A549 (cell line): ENCODE results near the gene RBP3. TPM values are rescaled to one million over a fixed set of nuclear protein-coding genes. Genes with fewer than 3 reads are reported as not detected.
A peak's percentile ranks its signal among the peaks of the same experiment; 100 is the strongest.

Source experiments
- ATAC-seq, 2 experiments: fragments of 200-7000 bp in 1 of 2; fragments of >200 bp in 1 of 2; cut with Nextera tagmentation in 1 of 2; cut with Tn5 transposase in 1 of 2; 3 replicates each; pipeline versions ENCODE4 v1.8.0 to v1.9.1; 2018 to 2020; ENCODE audit warnings: mild to moderate bottlenecking in 1 of 2, moderate library complexity in 1 of 2
- CTCF ChIA-PET: fragments of 300-600 bp; sonication (Branson Sonifier 250); formaldehyde crosslinking; extraction: SDS; loops from one replicate; lab custom pipeline; 2021; ENCODE audit warnings: antibody characterized with exemption, inconsistent platforms; lab: Yijun Ruan, JAX
- POLR2A ChIA-PET: fragments of 350-600 bp; formaldehyde crosslinking; extraction: SDS; loops from one replicate; lab custom pipeline; 2021; ENCODE audit warnings: antibody characterized with exemption, inconsistent platforms; lab: Yijun Ruan, JAX
- DNase-seq, 2 experiments: peaks; one replicate each; pipeline versions ENCODE4 v3.0.0 to v3.0.0-alpha.2; 2011 to 2016; ENCODE audit warnings: low read depth in 1 of 2, low spot score in 1 of 2
- FAIRE-seq: peaks from 2 replicates; lab custom pipeline; 2011; peaks lifted over from hg19 to GRCh38; lab: Jason Lieb, UNC
- H3K27ac ChIP-seq, 2 experiments: fragments of >200 bp; sonication (Bioruptor Twin); formaldehyde crosslinking; 3 replicates each; pipeline ENCODE4 v1.5.1; 2016 to 2017
- H3K4me1 ChIP-seq: fragments of >200 bp; sonication (Bioruptor Twin); formaldehyde crosslinking; 3 replicates; pipeline ENCODE4 v1.6.1; 2016
- H3K4me2 ChIP-seq: fragments of >200 bp; sonication (Bioruptor Twin); formaldehyde crosslinking; 3 replicates; pipeline ENCODE4 v1.6.1; 2016
- H3K4me3 ChIP-seq: fragments of >200 bp; sonication (Bioruptor Twin); formaldehyde crosslinking; 3 replicates; pipeline ENCODE4 v1.5.1; 2016
- H3K9me3 ChIP-seq: fragments of >200 bp; sonication (Bioruptor Twin); formaldehyde crosslinking; 3 replicates; pipeline ENCODE4 v1.6.1; 2016
- BHLHE40 ChIP-seq: IDR thresholded peaks from 2 replicates; pipeline ENCODE4 v1.6.1; 2012; ENCODE audit warnings: low read depth, low read length, inconsistent platforms
- CHD2 ChIP-seq: fragments of 150-350 bp; IDR thresholded peaks from 2 replicates; pipeline ENCODE4 v1.6.1; 2014; ENCODE audit warnings: low read length; ENCODE audit not compliant: partially characterized antibody
- EHF ChIP-seq: fragments of 250-450 bp; sonication (Bioruptor Pico); IDR thresholded peaks from 2 replicates; pipeline ENCODE4 v1.5.0; 2020; ENCODE audit warnings: mild to moderate bottlenecking
- EP300 ChIP-seq, 2 experiments: fragments of >200 bp; sonication (Bioruptor Twin); formaldehyde crosslinking; IDR thresholded peaks; 2 replicates in 1 of 2; 3 replicates in 1 of 2; pipeline ENCODE4 v1.6.1; 2016 to 2017
- FOSB ChIP-seq: fragments of 250-450 bp; sonication (Bioruptor Pico); IDR thresholded peaks from 2 replicates; pipeline ENCODE4 v1.5.0; 2020; ENCODE audit warnings: mild to moderate bottlenecking, moderate library complexity
- FOSL2 ChIP-seq, 2 experiments: fragments of 450-650 bp in 1 of 2; fragments of >200 bp in 1 of 2; sonication (Bioruptor Twin) in 1 of 2; formaldehyde crosslinking; IDR thresholded peaks; 2 replicates each; pipeline versions ENCODE4 v1.5.0 to v1.6.1; 2016 to 2020; ENCODE audit warnings: mild to moderate bottlenecking in 1 of 2, moderate library complexity in 1 of 2
- FOXS1 ChIP-seq: fragments of 250-450 bp; sonication (Bioruptor Pico); IDR thresholded peaks from 2 replicates; pipeline ENCODE4 v1.5.0; 2020; ENCODE audit warnings: mild to moderate bottlenecking, moderate library complexity
- GATA3 ChIP-seq: IDR thresholded peaks from 2 replicates; pipeline ENCODE4 v1.6.1; 2012; ENCODE audit warnings: borderline replicate concordance
- HDAC2 ChIP-seq: fragments of 200-600 bp; sonication (generic); IDR thresholded peaks from 2 replicates; pipeline ENCODE4 v1.6.1; 2016
- HEYL ChIP-seq: fragments of 250-450 bp; sonication (Bioruptor Pico); IDR thresholded peaks from 2 replicates; pipeline ENCODE4 v1.8.0; 2021; ENCODE audit warnings: mild to moderate bottlenecking, moderate library complexity
- HOXB13 ChIP-seq: fragments of 250-450 bp; sonication (Bioruptor Pico); IDR thresholded peaks from 2 replicates; pipeline ENCODE4 v1.5.0; 2020; ENCODE audit warnings: low read depth, mild to moderate bottlenecking, moderate library complexity
- MAFK ChIP-seq: fragments of 450-650 bp; IDR thresholded peaks from 2 replicates; pipeline ENCODE4 v1.6.1; 2014; ENCODE audit not compliant: partially characterized antibody
- MAZ ChIP-seq: fragments of 150-350 bp; IDR thresholded peaks from 2 replicates; pipeline ENCODE4 v1.6.1; 2014; ENCODE audit warnings: antibody characterized with exemption, low read depth, low read length, borderline replicate concordance
- MYC ChIP-seq: IDR thresholded peaks from 2 replicates; pipeline ENCODE4 v1.6.1; 2012; ENCODE audit warnings: mild to moderate bottlenecking, inconsistent platforms, low read length, improper control_type of control experiment, borderline replicate concordance
- NFE2L2 ChIP-seq: fragments of 150-350 bp; conservative IDR thresholded peaks from 2 replicates; pipeline ENCODE4 v1.6.1; 2014; ENCODE audit warnings: low read length
- NPAS2 ChIP-seq: fragments of 250-450 bp; sonication (Bioruptor Pico); IDR thresholded peaks from 2 replicates; pipeline ENCODE4 v1.8.0; 2022; ENCODE audit warnings: mild to moderate bottlenecking, moderate library complexity, borderline replicate concordance
- POLR2A ChIP-seq: IDR thresholded peaks from 2 replicates; pipeline ENCODE4 v1.6.1; 2012; ENCODE audit warnings: mild to moderate bottlenecking, low read length
- RARB ChIP-seq: fragments of 250-450 bp; sonication (Bioruptor Pico); IDR thresholded peaks from 2 replicates; pipeline ENCODE4 v1.8.0; 2021; ENCODE audit warnings: mild to moderate bottlenecking, moderate library complexity
- RFX5 ChIP-seq: fragments of 450-650 bp; IDR thresholded peaks from 2 replicates; pipeline ENCODE4 v1.7.1; 2014; ENCODE audit warnings: antibody characterized with exemption, mild to moderate bottlenecking, moderate library complexity
- RNF2 ChIP-seq: fragments of 200-600 bp; sonication (generic); IDR thresholded peaks from 2 replicates; pipeline ENCODE4 v1.6.1; 2016; ENCODE audit warnings: low read depth, mild to moderate bottlenecking, antibody characterized with exemption, moderate library complexity, borderline replicate concordance
- SMC3 ChIP-seq: fragments of >200 bp; sonication (Bioruptor Twin); formaldehyde crosslinking; IDR thresholded peaks from 3 replicates; pipeline ENCODE4 v1.6.1; 2018; ENCODE audit warnings: inconsistent platforms
- TP53 ChIP-seq: fragments of 250-450 bp; sonication (Bioruptor Pico); IDR thresholded peaks from 2 replicates; pipeline ENCODE4 v1.5.0; 2021; ENCODE audit warnings: mild to moderate bottlenecking, moderate library complexity
- ZSCAN20 ChIP-seq: fragments of 250-450 bp; sonication (Bioruptor Pico); IDR thresholded peaks from 2 replicates; pipeline ENCODE4 v1.8.0; 2022; ENCODE audit warnings: mild to moderate bottlenecking, moderate library complexity
- WGBS: methylation state at CpG from one replicate; pipeline ENCODE4 v1.1.6; 2017; ENCODE audit errors: missing lambda C conversion rate; 5-methylcytosine and 5-hydroxymethylcytosine counted together
- polyA plus RNA-seq, 4 experiments: library from polyadenylated mRNA; depleted of rRNA in 3 of 4; stranded (reverse); fragments of >200 nt; fragmentation: RNase III in 1 of 4; extraction: RNeasy Plus Mini Kit Qiagen cat#74134 plus additional on column Dnase treatment in 1 of 4; gene quantifications; 2 replicates in 3 of 4; 3 replicates in 1 of 4; pipeline ENCODE4 v1.2.3, GENCODE V29; 2011 to 2017
- TF ChIP-seq, protein P1 (sequence below): fragments of 150-350 bp; IDR thresholded peaks from 2 replicates; pipeline ENCODE4 v1.6.1; 2014; ENCODE audit warnings: low read depth, mild to moderate bottlenecking, low read length
- TF ChIP-seq, protein P2 (sequence below): fragments of 250-450 bp; sonication (Bioruptor Pico); IDR thresholded peaks from 2 replicates; pipeline ENCODE4 v1.5.0; 2021; ENCODE audit warnings: mild to moderate bottlenecking, moderate library complexity, borderline replicate concordance
- TF ChIP-seq, protein P3 (sequence below): IDR thresholded peaks from 2 replicates; pipeline ENCODE4 v1.6.1; 2012

Gene RBP3
- polyA plus RNA-seq, 2 of the 4 experiments (the other 2 are of a cell fraction), result not detected

DNA sequence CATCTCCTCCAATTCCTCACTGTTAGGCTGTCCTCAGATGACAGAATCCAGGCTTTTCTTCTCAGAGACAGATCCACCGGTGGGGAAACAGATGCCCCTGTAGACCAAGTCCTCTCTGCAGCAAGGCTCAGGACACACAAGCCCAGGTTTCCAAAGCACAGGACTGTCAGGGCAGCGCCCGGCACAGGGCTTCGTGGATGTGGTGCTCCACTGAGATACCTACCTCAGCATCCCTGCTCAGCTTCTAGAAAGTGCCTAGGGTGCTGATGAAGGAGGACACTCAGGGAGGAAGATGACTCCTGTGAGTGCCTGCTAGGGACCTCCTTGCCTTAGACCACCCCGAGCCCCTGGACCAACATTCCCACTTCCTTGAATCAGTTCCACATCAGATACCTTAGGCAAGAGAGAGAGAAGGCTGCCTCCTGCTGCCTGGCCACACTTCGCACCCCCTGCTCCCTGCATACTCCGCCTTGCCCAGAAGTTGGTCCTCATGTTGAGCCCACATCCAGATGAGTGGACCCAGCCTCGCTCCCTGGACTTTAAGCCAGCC is 8.9 kb upstream of the RBP3 start:
- Histone ChIP-seq H3K27ac (no peak overlapping the region), H3K4me1 (no peaks in the 10 kb centered on the region), H3K9me3 (no peaks in the 10 kb centered on the region), H3K4me3 (no peak overlapping the region), H3K4me2 (no peak overlapping the region)
- FAIRE-seq (no peak), ATAC-seq (peak; percentile 10 to 45; a peak in 4 of 6 replicates), DNase-seq (no peak)
- WGBS, result 66% methylated on average over 8 of the region's 8 CpGs
- TF ChIP-seq ZSCAN20 (CRISPR knock-in tag), result no peak
- no peak for TF ChIP-seq RARB
- no peak for TF ChIP-seq MAFK
- no peak for TF ChIP-seq CHD2
- TF ChIP-seq RNF2, result no peak
- TF ChIP-seq FOXS1 (CRISPR knock-in tag), result no peak
- TF ChIP-seq TP53 (CRISPR knock-in tag), result no peak
- no peak for TF ChIP-seq HOXB13 (CRISPR knock-in tag)
- TF ChIP-seq GATA3, result no peak
- TF ChIP-seq, protein P1, sequence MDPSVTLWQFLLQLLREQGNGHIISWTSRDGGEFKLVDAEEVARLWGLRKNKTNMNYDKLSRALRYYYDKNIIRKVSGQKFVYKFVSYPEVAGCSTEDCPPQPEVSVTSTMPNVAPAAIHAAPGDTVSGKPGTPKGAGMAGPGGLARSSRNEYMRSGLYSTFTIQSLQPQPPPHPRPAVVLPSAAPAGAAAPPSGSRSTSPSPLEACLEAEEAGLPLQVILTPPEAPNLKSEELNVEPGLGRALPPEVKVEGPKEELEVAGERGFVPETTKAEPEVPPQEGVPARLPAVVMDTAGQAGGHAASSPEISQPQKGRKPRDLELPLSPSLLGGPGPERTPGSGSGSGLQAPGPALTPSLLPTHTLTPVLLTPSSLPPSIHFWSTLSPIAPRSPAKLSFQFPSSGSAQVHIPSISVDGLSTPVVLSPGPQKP, result no peak
- ChIA-PET CTCF (interaction anchor here (0.7 to 4.1 kb wide), 10 partner anchors 8 to 314 kb away, joined by 3 to 24 read pairs (median 10); partner anchors contain the start of genes GDF2 and RBP3), POLR2A (no interaction called here)

DNA sequence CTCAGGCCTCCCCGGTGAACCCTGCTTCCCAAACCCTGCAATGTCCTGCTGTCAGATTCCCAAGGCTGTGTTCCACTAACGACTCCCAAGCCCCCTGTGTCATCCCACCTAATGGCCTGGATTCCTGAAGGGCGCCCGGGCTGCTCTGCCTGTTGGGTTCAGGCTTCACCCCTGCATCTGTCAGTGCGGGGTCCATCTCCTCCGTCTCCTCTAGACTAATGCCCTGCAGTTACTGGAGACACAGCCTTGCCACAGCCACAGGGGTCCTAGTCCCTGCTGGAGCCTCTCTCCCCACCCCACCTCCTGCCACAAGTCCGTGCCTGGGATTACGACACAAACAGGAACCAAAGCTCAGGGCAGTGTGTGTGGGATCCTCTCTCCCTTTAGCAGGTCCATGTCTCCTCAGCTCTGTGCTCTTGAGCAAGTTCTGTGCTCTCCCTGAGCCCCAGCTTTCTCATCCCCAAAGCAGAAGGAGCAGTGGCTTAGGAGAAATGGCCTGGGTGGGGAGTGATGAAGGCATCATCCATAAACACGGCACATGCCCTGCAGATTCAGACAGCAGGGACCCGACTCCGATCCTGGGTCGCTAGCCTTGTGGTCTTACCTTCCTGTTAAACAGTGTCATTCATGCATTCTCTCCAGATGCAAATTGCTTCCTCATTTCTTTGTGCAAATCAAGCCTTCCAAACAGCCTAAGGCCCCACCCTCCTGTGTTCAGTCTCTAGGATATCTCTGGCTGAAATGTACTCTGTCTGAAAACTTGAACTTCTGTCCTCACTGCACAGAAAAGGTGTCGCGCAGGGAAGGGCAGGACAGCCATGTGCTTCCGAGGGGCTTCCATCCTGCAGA is 8.2 kb upstream of the RBP3 start:
- TF ChIP-seq POLR2A (no peak), HEYL (CRISPR knock-in tag) (no peak), EHF (CRISPR knock-in tag) (no peak), BHLHE40 (no peak), HDAC2 (no peak), FOSB (CRISPR knock-in tag) (no peak), CHD2 (no peak), RFX5 (no peak), EP300 (IDR thresholded peaks at IDR 0.05) (no peak), NPAS2 (CRISPR knock-in tag) (no peak), MYC (no peak), FOSL2 (IDR thresholded peaks at IDR 0.05) (no peak), FOSL2 (CRISPR knock-in tag; IDR thresholded peaks at IDR 0.05) (no peak), MAZ (no peak), SMC3 (no peak), NFE2L2 (no peak)
- TF ChIP-seq, protein P2, sequence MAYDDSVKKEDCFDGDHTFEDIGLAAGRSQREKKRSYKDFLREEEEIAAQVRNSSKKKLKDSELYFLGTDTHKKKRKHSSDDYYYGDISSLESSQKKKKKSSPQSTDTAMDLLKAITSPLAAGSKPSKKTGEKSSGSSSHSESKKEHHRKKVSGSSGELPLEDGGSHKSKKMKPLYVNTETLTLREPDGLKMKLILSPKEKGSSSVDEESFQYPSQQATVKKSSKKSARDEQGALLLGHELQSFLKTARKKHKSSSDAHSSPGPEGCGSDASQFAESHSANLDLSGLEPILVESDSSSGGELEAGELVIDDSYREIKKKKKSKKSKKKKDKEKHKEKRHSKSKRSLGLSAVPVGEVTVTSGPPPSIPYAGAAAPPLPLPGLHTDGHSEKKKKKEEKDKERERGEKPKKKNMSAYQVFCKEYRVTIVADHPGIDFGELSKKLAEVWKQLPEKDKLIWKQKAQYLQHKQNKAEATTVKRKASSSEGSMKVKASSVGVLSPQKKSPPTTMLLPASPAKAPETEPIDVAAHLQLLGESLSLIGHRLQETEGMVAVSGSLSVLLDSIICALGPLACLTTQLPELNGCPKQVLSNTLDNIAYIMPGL, result no peak
- TF ChIP-seq, protein P1, result no peak
- TF ChIP-seq, protein P3, sequence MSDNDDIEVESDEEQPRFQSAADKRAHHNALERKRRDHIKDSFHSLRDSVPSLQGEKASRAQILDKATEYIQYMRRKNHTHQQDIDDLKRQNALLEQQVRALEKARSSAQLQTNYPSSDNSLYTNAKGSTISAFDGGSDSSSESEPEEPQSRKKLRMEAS, result no peak
- no peak overlapping the region for H3K27ac ChIP-seq
- WGBS, result 61% methylated on average over 12 of the region's 15 CpGs
- ChIA-PET CTCF (interaction anchor here (0.7 to 4.1 kb wide), 20 partner anchors 9 to 315 kb away, joined by 3 to 24 read pairs (median 4); partner anchors contain the start of genes GDF2 and RBP3), POLR2A (no interaction called here)
- ATAC-seq (peak; percentile 28 to 55; a peak in 4 of 6 replicates), FAIRE-seq (no peak), DNase-seq (no peak)
- no peak overlapping the region for H3K4me2 ChIP-seq
- H3K4me1 ChIP-seq, result no peaks in the 10 kb centered on the region
- H3K9me3 ChIP-seq, result no peaks in the 10 kb centered on the region
- no peak overlapping the region for H3K4me3 ChIP-seq
